OCI-LY3 (cell line): ENCODE data around the gene DDX39A.
A peak's percentile ranks its signal among the peaks of the same experiment; 100 is the strongest.

Experiments
- H2AFZ ChIP-seq: fragments of 200-600, 300-600 bp; shearing (Covaris generic); 2 replicates; pipeline ENCODE4 v1.6.0; 2014; ENCODE audit warnings: antibody characterized with exemption, low read depth, low read length
- H3K27ac ChIP-seq: fragments of 200-600, 300-600 bp; sonication (generic); 2 replicates; pipeline ENCODE4 v1.5.1; 2014; ENCODE audit warnings: mild to moderate bottlenecking, low read length, moderate library complexity, mixed read lengths
- H3K27me3 ChIP-seq: fragments of 200-600, 300-600 bp; sonication (generic); 2 replicates; pipeline ENCODE4 v1.6.1; 2014; ENCODE audit warnings: low read depth, low read length, mixed read lengths
- H3K36me3 ChIP-seq: fragments of 200-600, 300-600 bp; sonication (generic); replicated peaks from 2 replicates; pipeline ENCODE3; 2014; ENCODE audit warnings: low read depth, low read length, mixed read lengths
- H3K4me1 ChIP-seq: fragments of 300-600, 200-600 bp; sonication (generic); 2 replicates; pipeline ENCODE4 v1.6.1; 2014; ENCODE audit warnings: low read length, mixed read lengths
- H3K4me2 ChIP-seq: fragments of 200-600, 300-600 bp; sonication (generic); 2 replicates; pipeline ENCODE4 v1.6.1; 2014; ENCODE audit warnings: low read length, mixed read lengths
- H3K4me3 ChIP-seq: fragments of 300-600, 200-600 bp; sonication (generic); 2 replicates; pipeline ENCODE4 v1.5.1; 2014; ENCODE audit warnings: antibody characterized with exemption, mild to moderate bottlenecking, low read length, moderate library complexity
- H3K79me2 ChIP-seq: fragments of 300-600, 200-600 bp; shearing (Covaris generic); 2 replicates; pipeline ENCODE4 v1.6.1; 2014; ENCODE audit warnings: mild to moderate bottlenecking, low read length, mixed read lengths
- H3K9ac ChIP-seq: fragments of 300-600, 200-600 bp; shearing (Covaris generic); 2 replicates; pipeline ENCODE4 v1.6.0; 2014; ENCODE audit warnings: mild to moderate bottlenecking, low read length, moderate library complexity
- H3K9me3 ChIP-seq: fragments of 200-600, 300-600 bp; shearing (Covaris generic); 2 replicates; pipeline ENCODE4 v1.6.1; 2014; ENCODE audit warnings: low read length, mixed read lengths; ENCODE audit not compliant: insufficient read depth
- H4K20me1 ChIP-seq: fragments of 200-600, 300-600 bp; sonication (generic); 2 replicates; pipeline ENCODE4 v1.6.1; 2016; ENCODE audit warnings: low read length, mixed read lengths; ENCODE audit not compliant: insufficient read depth
- CTCF ChIP-seq: fragments of 200-600, 300-600 bp; sonication (generic); IDR thresholded peaks from 2 replicates; pipeline ENCODE4 v1.5.1; 2014; ENCODE audit warnings: antibody characterized with exemption, low read length, low read depth
- EZH2phosphoT487 ChIP-seq: fragments of 200-600 bp; shearing (Covaris generic); IDR thresholded peaks from 2 replicates; pipeline ENCODE4 v1.6.1; 2018; ENCODE audit warnings: antibody characterized with exemption, mixed run types, low read depth

DDX39A gene

GRCh38 chr19:14437578-14438140, 18.5 kb upstream of the DDX39A start:
- no peak overlapping the region for H3K27ac ChIP-seq
- H2AFZ ChIP-seq = no peak overlapping the region
- no peaks in the 10 kb centered on the region for H3K9me3 ChIP-seq
- TF ChIP-seq EZH2phosphoT487 (no peak), CTCF (no peak)
- H3K79me2 ChIP-seq = peaks cover 83% of the 10 kb centered on the region
- H3K4me2 ChIP-seq = no peak overlapping the region
- H3K4me3 ChIP-seq = no peak overlapping the region
- H3K9ac ChIP-seq = no peak overlapping the region
- no peaks in the 10 kb centered on the region for H3K27me3 ChIP-seq
- peaks cover 14% of the 10 kb centered on the region for H4K20me1 ChIP-seq
- peaks cover 10% of the 10 kb centered on the region for H3K36me3 ChIP-seq
- H3K4me1 ChIP-seq = peaks cover 24% of the 10 kb centered on the region

- no peaks in the 10 kb centered on the region for H3K27me3 ChIP-seq
- H2AFZ ChIP-seq = no peak overlapping the region
- H3K79me2 ChIP-seq = peaks cover 72% of the 10 kb centered on the region
- no peaks in the 10 kb centered on the region for H3K9me3 ChIP-seq
- TF ChIP-seq EZH2phosphoT487 = no peak
- H3K9ac ChIP-seq = no peak overlapping the region
- H4K20me1 ChIP-seq = peaks cover 14% of the 10 kb centered on the region
- H3K27ac ChIP-seq = no peak overlapping the region
- peaks cover 5% of the 10 kb centered on the region for H3K36me3 ChIP-seq
- H3K4me2 ChIP-seq = no peak overlapping the region
- H3K4me3 ChIP-seq = no peak overlapping the region
- H3K4me1 ChIP-seq = peaks cover 28% of the 10 kb centered on the region
Measured at GRCh38 chr19:14435320-14436050, 16.3 kb upstream of the DDX39A start.

DNA sequence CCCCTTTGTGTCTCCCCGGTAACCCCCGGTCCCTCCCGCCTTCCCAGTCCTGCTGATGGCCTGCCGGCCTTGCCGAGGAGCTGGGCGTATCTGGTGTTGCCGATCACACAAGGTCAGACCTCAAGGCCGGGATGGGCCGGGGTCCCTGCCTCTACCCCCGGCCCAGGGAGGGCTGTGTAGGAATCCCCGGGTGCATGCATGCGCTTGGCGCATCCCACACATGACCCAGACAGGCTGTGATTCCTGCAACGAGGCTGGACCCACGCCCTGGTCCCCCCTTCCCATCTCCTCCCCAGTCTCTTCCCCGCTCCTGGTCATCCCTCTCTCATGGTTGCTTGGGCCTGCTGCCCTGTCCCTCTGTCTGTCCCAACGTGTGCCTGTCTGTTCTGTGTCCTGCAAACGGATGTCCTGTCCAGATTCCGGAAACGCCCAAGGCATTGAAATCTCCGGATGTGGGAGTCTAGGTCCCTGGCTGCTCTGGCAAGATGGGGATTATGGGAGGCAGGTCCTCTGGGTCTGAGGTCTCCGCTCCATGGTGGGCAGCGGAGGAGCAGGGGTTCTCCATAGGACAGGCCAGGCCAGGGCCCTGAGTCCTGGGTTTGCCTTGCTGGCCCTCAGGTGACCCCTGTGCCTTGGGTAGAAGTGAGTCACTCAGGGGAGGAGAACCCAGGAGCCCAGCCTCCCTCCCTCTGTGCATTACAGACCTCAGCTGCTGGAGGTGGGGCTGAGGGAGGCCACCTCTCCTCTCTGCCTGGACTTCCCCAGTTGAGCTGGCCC, 15.6 kb upstream of the DDX39A start:
- H4K20me1 ChIP-seq = peaks cover 14% of the 10 kb centered on the region
- peaks cover 64% of the 10 kb centered on the region for H3K79me2 ChIP-seq
- no peaks in the 10 kb centered on the region for H3K27me3 ChIP-seq
- no peak overlapping the region for H2AFZ ChIP-seq
- peak overlapping the region; percentile 90; the same call in 1 of the 2 replicates for H3K9ac ChIP-seq
- peak overlapping the region; percentile 95 for H3K4me2 ChIP-seq
- peak overlapping the region; percentile 85 for H3K4me3 ChIP-seq
- no peak overlapping the region for H3K27ac ChIP-seq
- peaks cover 5% of the 10 kb centered on the region for H3K36me3 ChIP-seq
- TF ChIP-seq EZH2phosphoT487 (no peak), CTCF (no peak)
- peaks cover 22% of the 10 kb centered on the region for H3K4me1 ChIP-seq
- H3K9me3 ChIP-seq = no peaks in the 10 kb centered on the region

DNA sequence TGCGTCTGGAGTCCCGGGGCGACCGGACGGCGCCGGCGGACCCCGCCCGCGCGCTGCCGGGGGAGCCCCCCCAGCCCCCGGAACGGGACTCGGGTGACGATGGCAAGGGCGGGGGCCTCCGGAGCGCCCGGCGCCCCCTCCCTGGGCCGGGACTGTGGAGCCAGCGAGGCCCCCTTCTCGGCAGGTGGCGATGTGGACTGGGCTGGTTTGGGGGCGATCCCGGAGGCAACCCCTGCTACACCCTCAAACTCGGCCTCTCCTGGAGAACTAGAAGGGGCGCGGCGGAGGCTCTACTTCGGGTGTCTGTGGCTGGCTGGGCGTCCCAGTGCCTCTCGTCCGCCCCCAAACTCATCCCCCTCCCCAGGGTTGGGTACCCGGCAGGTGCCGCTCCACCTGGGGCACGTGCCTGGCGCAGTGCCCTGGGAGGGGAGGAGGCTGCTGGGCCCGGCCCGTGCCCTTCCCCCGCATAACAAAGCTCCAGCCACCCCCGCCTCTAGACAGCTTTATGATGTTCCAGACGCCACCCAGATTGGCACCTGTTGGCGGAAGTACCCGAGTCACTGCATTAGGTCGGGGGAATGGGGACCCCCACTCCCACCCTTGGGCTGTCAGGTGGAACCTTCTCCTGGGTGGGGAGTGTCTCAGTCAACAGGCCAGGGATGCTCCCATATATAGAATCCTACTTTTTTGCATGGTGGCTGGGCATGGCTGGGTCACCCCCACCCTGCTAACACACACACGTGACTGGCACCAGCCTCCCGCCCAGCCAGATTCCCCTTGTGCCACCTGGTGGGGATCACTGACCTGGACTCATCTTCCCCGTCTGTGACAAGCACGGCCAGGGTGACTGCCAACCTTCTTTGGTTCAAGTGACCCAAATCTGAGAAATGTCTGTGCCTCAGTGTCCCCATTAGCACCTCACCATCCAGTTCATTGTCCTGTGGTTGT, 14.7 kb upstream of the DDX39A start:
- H3K27me3 ChIP-seq = peaks cover 4% of the 10 kb centered on the region; the same call in 1 of the 2 replicates
- peak overlapping the region; percentile 85 for H3K4me3 ChIP-seq
- peak overlapping the region; percentile 56 for H3K27ac ChIP-seq
- H2AFZ ChIP-seq = no peak overlapping the region
- TF ChIP-seq CTCF = peak; percentile 30
- TF ChIP-seq EZH2phosphoT487 = no peak
- H3K4me1 ChIP-seq = peaks cover 17% of the 10 kb centered on the region
- peaks cover 57% of the 10 kb centered on the region for H3K79me2 ChIP-seq
- peaks cover 3% of the 10 kb centered on the region for H3K36me3 ChIP-seq
- peak overlapping the region; percentile 90 for H3K9ac ChIP-seq
- peak overlapping the region; percentile 95 for H3K4me2 ChIP-seq
- H3K9me3 ChIP-seq = no peaks in the 10 kb centered on the region
- H4K20me1 ChIP-seq = peaks cover 10% of the 10 kb centered on the region
